Calu3 (cell line): Measurements from ENCODE around the gene INSIG1. TPM values are rescaled to one million over a fixed set of nuclear protein-coding genes. Genes with fewer than 3 reads are reported as not detected.

Source experiments
- BruUV-seq: library from RNA; stranded (reverse); fragments of 400-500 nt; replicated peaks from 2 replicates; lab custom pipeline; 2021; lab: Mats Ljungman, UMichigan
- CTCF ChIA-PET: fragments of 300-600 bp; sonication (Branson Sonifier 250); formaldehyde crosslinking; loops from one replicate; lab custom pipeline; 2022; ENCODE audit warnings: antibody characterized with exemption; lab: Charles Lee
- DNase-seq: peaks from one replicate; pipeline ENCODE4 v3.0.0; 2022
- H3K27ac Mint-ChIP-seq: one replicate; pipeline ENCODE4 v1.8.0; 2022; ENCODE audit warnings: mixed read lengths; ENCODE audit not compliant: unreplicated experiment
- H3K27me3 Mint-ChIP-seq: one replicate; pipeline ENCODE4 v1.8.0; 2022; ENCODE audit warnings: mixed read lengths; ENCODE audit not compliant: unreplicated experiment
- H3K36me3 Mint-ChIP-seq: one replicate; pipeline ENCODE4 v1.8.0; 2022; ENCODE audit warnings: mild to moderate bottlenecking, moderate library complexity, mixed read lengths; ENCODE audit not compliant: insufficient read depth, unreplicated experiment
- H3K4me1 Mint-ChIP-seq: one replicate; pipeline ENCODE4 v1.8.0; 2022; ENCODE audit warnings: mild to moderate bottlenecking, low read depth, mixed read lengths; ENCODE audit not compliant: unreplicated experiment
- H3K4me3 Mint-ChIP-seq: one replicate; pipeline ENCODE4 v1.8.0; 2022; ENCODE audit warnings: mild to moderate bottlenecking, low read depth, moderate library complexity, mixed read lengths; ENCODE audit not compliant: unreplicated experiment
- H3K9me3 Mint-ChIP-seq: one replicate; pipeline ENCODE4 v1.8.0; 2022; ENCODE audit warnings: low read depth, mixed read lengths; ENCODE audit not compliant: unreplicated experiment
- CTCF ChIP-seq: fragments of 200-600 bp; IDR thresholded peaks from one replicate; pipeline ENCODE4 v1.8.0; 2022; ENCODE audit warnings: antibody characterized with exemption; ENCODE audit not compliant: unreplicated experiment
- intact Hi-C: fragments of 100-400 bp; cut with micrococcal nuclease; formaldehyde crosslinking; loops from one replicate; pipeline ENCODE4 v1.10.0; 2022; ENCODE audit not compliant: unreplicated experiment
- total RNA-seq: library from RNA; stranded (reverse); gene quantifications from 2 replicates; pipeline ENCODE4 v1.2.3, GENCODE V29; 2022

The INSIG1 gene
- total RNA-seq, 1 experiment from 2014 or later = 71.3 TPM

GRCh38 chr7:155289949-155290501 is 7.7 kb upstream of the INSIG1 start:
- peaks cover 4% of the 10 kb centered on the region for H3K9me3 Mint-ChIP-seq
- H3K27ac Mint-ChIP-seq = no peak overlapping the region
- no TSS peak for BruUV-seq
- no peak for TF ChIP-seq CTCF
- intact Hi-C loops = no loop called here
- no peak overlapping the region for H3K4me3 Mint-ChIP-seq
- CTCF ChIA-PET = interaction anchor here (0.5 kb wide), 1 partner anchor 60 kb away, joined by 3 read pairs; no protein-coding TSS in a partner anchor
- H3K4me1 Mint-ChIP-seq = peaks cover 40% of the 10 kb centered on the region
- peaks cover 16% of the 10 kb centered on the region for H3K36me3 Mint-ChIP-seq
- no peak for DNase-seq
- peaks cover 7% of the 10 kb centered on the region for H3K27me3 Mint-ChIP-seq

- H3K27me3 Mint-ChIP-seq = no peaks in the 10 kb centered on the region
- H3K9me3 Mint-ChIP-seq = peaks cover 4% of the 10 kb centered on the region
- CTCF ChIA-PET = interaction anchor here (0.6 kb wide), 1 partner anchor 8 kb away, joined by 3 read pairs; no protein-coding TSS in a partner anchor
- peaks cover 17% of the 10 kb centered on the region for H3K36me3 Mint-ChIP-seq
- H3K27ac Mint-ChIP-seq = peak overlapping the region; percentile 74
- peak; percentile 77 for DNase-seq
- intact Hi-C loops = no loop called here
- no TSS peak for BruUV-seq
- TF ChIP-seq CTCF = no peak
- peak overlapping the region; percentile 20 for H3K4me3 Mint-ChIP-seq
- peaks cover 49% of the 10 kb centered on the region for H3K4me1 Mint-ChIP-seq
These were observed 6.6 kb upstream of the INSIG1 start for GRCh38 chr7:155291045-155291530.

- CTCF ChIA-PET = interaction anchor here (0.6 kb wide), 1 partner anchor 9 kb away, joined by 3 read pairs; no protein-coding TSS in a partner anchor
- BruUV-seq = no TSS peak
- peaks cover 24% of the 10 kb centered on the region for H3K36me3 Mint-ChIP-seq
These were observed 5.9 kb upstream of the INSIG1 start for GRCh38 chr7:155291729-155292128.

GRCh38 chr7:155292680-155293226 is 4.9 kb upstream of the INSIG1 start:
- no peak for DNase-seq
- no peak overlapping the region for H3K4me3 Mint-ChIP-seq
- intact Hi-C loops = no loop called here
- H3K27me3 Mint-ChIP-seq = no peaks in the 10 kb centered on the region
- no peak for TF ChIP-seq CTCF
- peaks cover 28% of the 10 kb centered on the region for H3K36me3 Mint-ChIP-seq
- BruUV-seq = no TSS peak
- CTCF ChIA-PET = no interaction called here
- H3K4me1 Mint-ChIP-seq = peaks cover 56% of the 10 kb centered on the region
- H3K9me3 Mint-ChIP-seq = peaks cover 4% of the 10 kb centered on the region
- H3K27ac Mint-ChIP-seq = peak overlapping the region; percentile 62

More at GRCh38 chr7:155291729-155292128, 5.9 kb upstream of the INSIG1 start:
- Mint-ChIP-seq H3K4me3 (no peak overlapping the region), H3K9me3 (peaks cover 4% of the 10 kb centered on the region), H3K27me3 (no peaks in the 10 kb centered on the region), H3K27ac (peak overlapping the region; percentile 74), H3K4me1 (peaks cover 55% of the 10 kb centered on the region)
- no peak for TF ChIP-seq CTCF
- intact Hi-C loops = no loop called here
- no peak for DNase-seq
